HepG2 (cell line): ENCODE data around the gene DNAAF3. TPM values are rescaled to one million over a fixed set of nuclear protein-coding genes. Genes with fewer than 3 reads are reported as not detected.

Experiments used
- CBFB ChIP-seq: sonication (generic); formaldehyde crosslinking; IDR thresholded peaks from 2 replicates; pipeline ENCODE4 v1.4.0; 2020; ENCODE audit warnings: missing genetic modification reagents
- DZIP1 ChIP-seq: sonication (generic); formaldehyde crosslinking; IDR thresholded peaks from 2 replicates; pipeline ENCODE4 v1.5.0; 2020; ENCODE audit warnings: mild to moderate bottlenecking, missing genetic modification reagents
- FOXC1 ChIP-seq: sonication (generic); formaldehyde crosslinking; IDR thresholded peaks from 2 replicates; pipeline ENCODE4 v1.8.0; 2022; ENCODE audit warnings: mild to moderate bottlenecking, missing genetic modification reagents, borderline replicate concordance
- FOXP4 ChIP-seq: sonication (generic); formaldehyde crosslinking; IDR thresholded peaks from 2 replicates; pipeline ENCODE4 v1.4.0; 2020; ENCODE audit warnings: missing genetic modification reagents
- GABPA ChIP-seq, 2 experiments: IDR thresholded peaks; 2 replicates each; pipeline ENCODE4 v1.6.1; 2011 to 2016; ENCODE audit warnings: low read depth in 2 of 2, low read length in 1 of 2, missing biosample characterization in 1 of 2, missing genetic modification characterization in 1 of 2
- GFI1 ChIP-seq: sonication (generic); formaldehyde crosslinking; IDR thresholded peaks from 2 replicates; pipeline ENCODE4 v1.5.0; 2020; ENCODE audit warnings: missing genetic modification reagents, mild to moderate bottlenecking, borderline replicate concordance
- KLF13 ChIP-seq: sonication (generic); formaldehyde crosslinking; IDR thresholded peaks from 2 replicates; pipeline ENCODE4 v1.4.0; 2020; ENCODE audit warnings: mild to moderate bottlenecking, missing genetic modification reagents
- KLF9 ChIP-seq: IDR thresholded peaks from 2 replicates; pipeline ENCODE4 v1.6.1; 2016; ENCODE audit warnings: low read depth
- MIXL1 ChIP-seq: IDR thresholded peaks from 2 replicates; pipeline ENCODE4 v1.6.1; 2016
- MTA3 ChIP-seq: sonication (generic); formaldehyde crosslinking; IDR thresholded peaks from 2 replicates; pipeline ENCODE4 v1.4.0; 2020; ENCODE audit warnings: missing genetic modification reagents
- RAD51 ChIP-seq: fragments of 450-650 bp; IDR thresholded peaks from 2 replicates; pipeline ENCODE4 v1.6.1; 2016; ENCODE audit warnings: borderline replicate concordance
- REPIN1 ChIP-seq: sonication (generic); formaldehyde crosslinking; IDR thresholded peaks from 2 replicates; pipeline ENCODE4 v1.8.0; 2022; ENCODE audit warnings: missing genetic modification reagents, low read depth, mild to moderate bottlenecking, borderline replicate concordance
- SIN3A ChIP-seq: IDR thresholded peaks from 2 replicates; pipeline ENCODE4 v1.6.1; 2011; ENCODE audit warnings: low read depth, mild to moderate bottlenecking, control low read depth, low read length, borderline replicate concordance
- SOX13 ChIP-seq, 3 experiments: fragments of 450-650 bp in 1 of 3; sonication (generic) in 1 of 3; formaldehyde crosslinking in 1 of 3; IDR thresholded peaks in 2 of 3; conservative IDR thresholded peaks in 1 of 3; 2 replicates each; pipeline versions ENCODE4 v1.5.0 to v1.6.1; 2016 to 2020; ENCODE audit warnings: antibody characterized with exemption in 1 of 3, mild to moderate bottlenecking in 1 of 3, missing compliant biosample characterization in 1 of 3, missing genetic modification reagents in 1 of 3, moderate library complexity in 1 of 3
- TBL1XR1 ChIP-seq: fragments of 150-350 bp; IDR thresholded peaks from 2 replicates; pipeline ENCODE4 v1.6.1; 2014; ENCODE audit warnings: borderline replicate concordance, low read length; ENCODE audit not compliant: partially characterized antibody
- TBP ChIP-seq: sonication (generic); formaldehyde crosslinking; IDR thresholded peaks from 2 replicates; pipeline ENCODE4 v1.5.0; 2020; ENCODE audit warnings: missing genetic modification reagents
- ZBTB43 ChIP-seq: sonication (generic); formaldehyde crosslinking; conservative IDR thresholded peaks from 2 replicates; pipeline ENCODE4 v1.4.0; 2020; ENCODE audit warnings: missing genetic modification reagents
- ZMYM4 ChIP-seq: sonication (generic); formaldehyde crosslinking; IDR thresholded peaks from 2 replicates; pipeline ENCODE4 v1.8.1; 2023; ENCODE audit warnings: mild to moderate bottlenecking, missing genetic modification reagents
- ZNF572 ChIP-seq: sonication (generic); formaldehyde crosslinking; IDR thresholded peaks from 2 replicates; pipeline ENCODE4 v1.5.1; 2020; ENCODE audit warnings: mild to moderate bottlenecking, missing genetic modification reagents
- ZNF75D ChIP-seq: sonication (generic); formaldehyde crosslinking; IDR thresholded peaks from 2 replicates; pipeline ENCODE4 v1.8.1; 2023; ENCODE audit warnings: missing genetic modification reagents, mild to moderate bottlenecking, borderline replicate concordance
- ZXDC ChIP-seq: sonication (generic); formaldehyde crosslinking; IDR thresholded peaks from 2 replicates; pipeline ENCODE4 v1.5.0; 2020; ENCODE audit warnings: mild to moderate bottlenecking, missing genetic modification reagents
- polyA plus RNA-seq, 8 experiments: library from polyadenylated mRNA; depleted of rRNA in 3 of 8; stranded (reverse) in 7 of 8; unstranded in 1 of 8; fragments of >200 nt; fragmentation: Illumina TruSeq in 4 of 8; extraction: Trizol in 4 of 8; gene quantifications; 2 replicates each; pipeline versions ENCODE4 v1.2.1 to v1.2.3, GENCODE V29; 2011 to 2016; ENCODE audit warnings: low read depth in 4 of 8, missing spikeins in 1 of 8, mixed read lengths in 1 of 8; ENCODE audit not compliant: insufficient read depth in 1 of 8
- total RNA-seq, 5 experiments: library from RNA; depleted of rRNA; stranded (reverse); fragments of >200 nt; fragmentation: Illumina TruSeq; extraction: Trizol; gene quantifications; 2 replicates each; pipeline ENCODE4 v1.2.3, GENCODE V29; 2016; ENCODE audit warnings: low read depth in 1 of 5

Gene DNAAF3
- total and polyA plus RNA-seq, 2 of the 13 experiments (the other 11 are each of a cell fraction or from before 2014, with no cell fraction given) = 0.30 to 0.40 TPM

GRCh38 chr19:55178781-55179599 is 12.6 kb upstream of the DNAAF3 start (continued):
- TF ChIP-seq TBP (CRISPR knock-in tag) (no peak), SIN3A (no peak), ZMYM4 (no peak), ZNF75D (CRISPR knock-in tag) (no peak), ZXDC (no peak), DZIP1 (CRISPR knock-in tag) (no peak), GFI1 (CRISPR knock-in tag) (no peak), FOXP4 (CRISPR knock-in tag) (no peak), GABPA (IDR thresholded peaks at IDR 0.05; ENCODE audit: low read depth, low read length) (peak; percentile 40), GABPA (CRISPR knock-in tag; IDR thresholded peaks at IDR 0.05; ENCODE audit: low read depth) (peak; percentile 77), KLF9 (CRISPR knock-in tag) (no peak), REPIN1 (CRISPR knock-in tag) (no peak), MTA3 (CRISPR knock-in tag) (no peak), MIXL1 (CRISPR knock-in tag) (no peak), ZBTB43 (CRISPR knock-in tag) (no peak), FOXC1 (no peak), RAD51 (no peak), SOX13 (IDR thresholded peaks at IDR 0.05) (no peak), SOX13 (CRISPR knock-in tag; conservative IDR thresholded peaks at IDR 0.05 in 1 of 2, IDR thresholded peaks at IDR 0.05 in 1 of 2) (no peak), ZNF572 (CRISPR knock-in tag) (no peak), CBFB (CRISPR knock-in tag) (no peak), KLF13 (CRISPR knock-in tag) (no peak), TBL1XR1 (no peak)
